Hepatocyte (in vitro differentiated cells): ENCODE data around the gene PI4K2A.

ENCODE experiments used
- EZH2 ChIP-seq: fragments of 200-600 bp; sonication (generic); IDR thresholded peaks from 2 replicates; pipeline ENCODE4 v1.6.1; 2016; ENCODE audit warnings: antibody characterized with exemption, mild to moderate bottlenecking, borderline replicate concordance
- TF ChIP-seq, protein P1 (sequence below): fragments of 200-600 bp; sonication (generic); IDR thresholded peaks from 2 replicates; pipeline ENCODE4 v1.5.1; 2016; ENCODE audit warnings: antibody characterized with exemption, mild to moderate bottlenecking; ENCODE audit not compliant: poor library complexity

DNA sequence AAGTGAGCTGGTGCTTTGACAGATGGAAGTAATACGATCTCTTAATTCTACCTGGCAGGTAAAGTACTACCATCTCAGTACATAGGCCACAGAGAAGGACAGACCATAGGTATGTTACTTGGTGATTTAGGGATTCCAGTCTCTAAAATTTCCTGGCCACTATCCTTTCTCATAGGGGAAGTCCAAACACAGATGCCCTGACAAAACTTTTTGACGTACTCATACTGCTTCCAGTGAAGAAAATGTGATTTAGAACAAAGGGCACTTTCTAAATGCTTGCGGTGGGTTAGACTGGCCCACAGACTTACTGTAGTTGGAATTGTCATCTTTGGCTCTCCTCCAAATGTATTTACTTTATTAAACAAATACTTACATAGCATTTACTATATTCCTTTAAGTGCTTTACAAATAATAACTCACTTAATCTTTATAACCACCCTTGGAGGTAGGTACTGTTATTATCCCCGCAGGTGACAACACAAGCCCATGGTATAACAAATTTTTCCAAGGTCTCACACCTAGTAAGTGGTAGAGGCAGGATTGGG is 3.0 kb downstream of the PI4K2A start:
- TF ChIP-seq EZH2, result no peak
- TF ChIP-seq, protein P1, sequence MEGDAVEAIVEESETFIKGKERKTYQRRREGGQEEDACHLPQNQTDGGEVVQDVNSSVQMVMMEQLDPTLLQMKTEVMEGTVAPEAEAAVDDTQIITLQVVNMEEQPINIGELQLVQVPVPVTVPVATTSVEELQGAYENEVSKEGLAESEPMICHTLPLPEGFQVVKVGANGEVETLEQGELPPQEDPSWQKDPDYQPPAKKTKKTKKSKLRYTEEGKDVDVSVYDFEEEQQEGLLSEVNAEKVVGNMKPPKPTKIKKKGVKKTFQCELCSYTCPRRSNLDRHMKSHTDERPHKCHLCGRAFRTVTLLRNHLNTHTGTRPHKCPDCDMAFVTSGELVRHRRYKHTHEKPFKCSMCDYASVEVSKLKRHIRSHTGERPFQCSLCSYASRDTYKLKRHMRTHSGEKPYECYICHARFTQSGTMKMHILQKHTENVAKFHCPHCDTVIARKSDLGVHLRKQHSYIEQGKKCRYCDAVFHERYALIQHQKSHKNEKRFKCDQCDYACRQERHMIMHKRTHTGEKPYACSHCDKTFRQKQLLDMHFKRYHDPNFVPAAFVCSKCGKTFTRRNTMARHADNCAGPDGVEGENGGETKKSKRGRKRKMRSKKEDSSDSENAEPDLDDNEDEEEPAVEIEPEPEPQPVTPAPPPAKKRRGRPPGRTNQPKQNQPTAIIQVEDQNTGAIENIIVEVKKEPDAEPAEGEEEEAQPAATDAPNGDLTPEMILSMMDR, result no peak
